Activated CD4-positive, alpha-beta T cell treated with anti-CD3 and anti-CD28 coated beads, Interleukin-2, Interleukin-4, amounts not matched to agents 100 ng/mL and 50 ng/mL, durations not matched to agents 16 hours and 8 hours (primary cell): ENCODE measurements around the gene RNF214.

Experiments used
- DNase-seq: peaks from one replicate; pipeline ENCODE4 v3.0.0-alpha.2; 2020; ENCODE audit warnings: low spot score

The RNF214 gene

GRCh38 chr11:117214404-117215110 lies 17.9 kb upstream of the RNF214 start:
- DNase-seq: no peak

GRCh38 chr11:117217141-117218084 lies 15.1 kb upstream of the RNF214 start:
- no peak for DNase-seq

GRCh38 chr11:117218133-117218915 lies 14.1 kb upstream of the RNF214 start:
- DNase-seq: no peak

GRCh38 chr11:117219001-117219400 lies 13.5 kb upstream of the RNF214 start:
- no peak for DNase-seq

GRCh38 chr11:117219455-117219854 lies 13.0 kb upstream of the RNF214 start:
- DNase-seq: no peak

- DNase-seq: no peak
Measured at GRCh38 chr11:117219995-117220394, 12.5 kb upstream of the RNF214 start.

- no peak for DNase-seq
Measured at GRCh38 chr11:117220568-117220967, 11.9 kb upstream of the RNF214 start.

GRCh38 chr11:117220999-117221774 lies 11.3 kb upstream of the RNF214 start:
- no peak for DNase-seq

GRCh38 chr11:117221775-117222517 lies 10.5 kb upstream of the RNF214 start:
- DNase-seq: no peak

GRCh38 chr11:117222991-117223740 lies 9.3 kb upstream of the RNF214 start:
- DNase-seq: no peak

GRCh38 chr11:117223741-117224689 lies 8.5 kb upstream of the RNF214 start:
- DNase-seq: no peak

- no peak for DNase-seq
Measured at GRCh38 chr11:117225553-117226170, 6.8 kb upstream of the RNF214 start.

GRCh38 chr11:117226388-117227385 lies 5.8 kb upstream of the RNF214 start:
- peak; percentile 75 for DNase-seq

GRCh38 chr11:117228091-117228490 lies 4.4 kb upstream of the RNF214 start:
- no peak for DNase-seq

GRCh38 chr11:117229411-117229810 lies 3.1 kb upstream of the RNF214 start:
- DNase-seq: no peak

- no peak for DNase-seq
Measured at GRCh38 chr11:117229931-117230285, 2.6 kb upstream of the RNF214 start.

GRCh38 chr11:117230286-117230961 lies 2.0 kb upstream of the RNF214 start:
- peak; percentile 86 for DNase-seq
